A673 (cell line): ENCODE results near the gene RNF5. TPM values are rescaled to one million over a fixed set of nuclear protein-coding genes. Genes with fewer than 3 reads are reported as not detected.

Experiments
- BruUV-seq: library from RNA; stranded (reverse); fragments of 400-500 nt; replicated peaks from 2 replicates; lab custom pipeline; 2021; lab: Mats Ljungman, UMichigan
- CTCF ChIA-PET: fragments of 300-600 bp; sonication (Branson Sonifier 250); formaldehyde crosslinking; loops from one replicate; lab custom pipeline; 2022; ENCODE audit warnings: antibody characterized with exemption; lab: Charles Lee
- POLR2A ChIA-PET: fragments of 300-600 bp; sonication (Branson Sonifier 250); formaldehyde crosslinking; loops from one replicate; lab custom pipeline; 2022; ENCODE audit warnings: antibody characterized with exemption; ENCODE audit not compliant: low non-redundant PET; lab: Charles Lee
- DNase-seq: peaks from one replicate; pipeline ENCODE4 v3.0.0-alpha.2; 2015; ENCODE audit warnings: low spot score
- H3K27ac ChIP-seq: fragments of 200-600 bp; sonication (generic); 2 replicates; pipeline ENCODE4 v1.5.1; 2016; ENCODE audit warnings: mixed run types, low read depth, mild to moderate bottlenecking, mixed read lengths, antibody characterized with exemption, low read length; ENCODE audit not compliant: poor library complexity, severe bottlenecking
- H3K27me3 ChIP-seq: fragments of 200-600 bp; sonication (generic); replicated peaks from 2 replicates; pipeline ENCODE4 v1.6.1; 2017; ENCODE audit warnings: mixed run types, low read depth, mild to moderate bottlenecking, mixed read lengths, antibody characterized with exemption, low read length; ENCODE audit not compliant: insufficient read depth, poor library complexity
- H3K36me3 ChIP-seq: fragments of 200-600 bp; sonication (generic); 2 replicates; pipeline ENCODE4 v1.6.1; 2016; ENCODE audit warnings: mixed run types, mild to moderate bottlenecking, mixed read lengths, antibody characterized with exemption, low read length; ENCODE audit not compliant: insufficient read depth, poor library complexity, severe bottlenecking
- H3K4me1 ChIP-seq: fragments of 200-600 bp; sonication (generic); 2 replicates; pipeline ENCODE4 v1.6.1; 2017; ENCODE audit warnings: mixed run types, mild to moderate bottlenecking, mixed read lengths, antibody characterized with exemption, low read length; ENCODE audit not compliant: insufficient read depth, poor library complexity, severe bottlenecking
- H3K4me3 ChIP-seq: fragments of 200-600 bp; sonication (generic); 2 replicates; pipeline ENCODE4 v1.5.1; 2016; ENCODE audit warnings: low read depth, mixed run types, mild to moderate bottlenecking, mixed read lengths, low read length; ENCODE audit not compliant: poor library complexity, severe bottlenecking
- H3K9me3 ChIP-seq: fragments of 200-600 bp; sonication (generic); 2 replicates; pipeline ENCODE4 v1.6.1; 2016; ENCODE audit warnings: mixed run types, low read depth, mild to moderate bottlenecking, mixed read lengths, antibody characterized with exemption, low read length; ENCODE audit not compliant: poor library complexity, severe bottlenecking
- EZH2 ChIP-seq: fragments of 200-600 bp; sonication (generic); IDR thresholded peaks from 2 replicates; pipeline ENCODE4 v1.6.1; 2017; ENCODE audit warnings: borderline replicate concordance, low read depth, mild to moderate bottlenecking, mixed read lengths, antibody characterized with exemption, low read length; ENCODE audit not compliant: poor library complexity, severe bottlenecking
- intact Hi-C: fragments of 100-400 bp; cut with micrococcal nuclease; formaldehyde crosslinking; loops from one replicate; pipeline ENCODE4 v1.10.0; 2022; ENCODE audit not compliant: unreplicated experiment
- total RNA-seq: library from RNA; stranded (reverse); gene quantifications from 2 replicates; pipeline ENCODE4 v1.2.3, GENCODE V29; 2021
- TF ChIP-seq, protein P1 (sequence below): fragments of 300-800, 200-600 bp; sonication (generic); conservative IDR thresholded peaks from 2 replicates; pipeline ENCODE4 v1.5.1; 2017; ENCODE audit warnings: low read depth, mild to moderate bottlenecking, antibody characterized with exemption, low read length, moderate library complexity, mixed read lengths

The RNF5 gene
- total RNA-seq, 1 experiment from 2014 or later: 62.9 TPM

DNA sequence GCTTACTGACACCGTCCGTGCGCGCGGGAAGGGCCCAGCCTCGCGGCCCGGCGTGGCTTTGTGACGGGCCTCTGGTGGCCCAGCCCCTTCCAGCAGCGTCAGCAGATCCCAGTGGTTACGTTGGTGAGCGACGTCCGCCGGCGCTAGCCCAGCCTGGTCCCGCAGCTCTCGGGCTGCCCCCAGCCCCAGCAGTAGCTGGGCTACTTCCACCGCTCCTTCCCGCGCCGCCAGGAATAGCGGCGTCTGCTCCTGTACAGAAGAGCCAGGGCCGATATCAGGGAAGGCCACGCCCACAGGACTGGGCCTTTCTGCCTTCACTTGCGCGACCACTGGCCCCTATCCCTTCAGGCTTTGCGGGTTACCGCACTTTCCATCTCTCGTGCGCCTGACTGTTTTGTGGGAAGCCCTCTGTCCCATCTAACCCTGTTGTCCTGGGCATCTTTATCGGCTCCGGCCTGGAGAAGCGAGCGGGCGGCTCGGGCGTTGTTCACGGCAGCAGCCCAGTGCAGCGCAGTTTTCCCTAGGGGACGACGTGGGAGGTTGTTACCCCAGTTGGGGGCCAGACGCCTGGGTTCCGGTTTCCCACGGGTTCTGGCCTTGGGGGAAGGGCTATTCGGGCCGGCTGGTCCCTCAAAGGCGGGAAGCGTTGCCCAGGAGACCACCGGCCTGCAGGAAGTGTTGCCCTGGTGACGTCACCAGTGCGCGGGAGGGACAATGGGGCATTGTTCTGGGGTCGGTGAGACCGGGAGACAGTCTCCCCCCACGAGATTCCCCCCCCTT is 17.9 kb downstream of the RNF5 start:
- H3K36me3 ChIP-seq: no peaks in the 10 kb centered on the region
- peak overlapping the region; percentile 99 for H3K27ac ChIP-seq
- DNase-seq: peak; percentile 92
- H3K27me3 ChIP-seq: no peaks in the 10 kb centered on the region
- BruUV-seq: no TSS peak
- no peak for TF ChIP-seq EZH2
- intact Hi-C loops: loop anchor here (1.0 to 2.0 kb wide), 2 partner anchors 67 to 77 kb away; partner anchors contain the start of gene ATF6B
- peak overlapping the region; percentile 64 for H3K4me3 ChIP-seq
- CTCF ChIA-PET: interaction anchor here (0.6 to 1.0 kb wide), 4 partner anchors 19 to 174 kb away, joined by 3 to 4 read pairs (median 4); partner anchors contain the start of gene EGFL8
- peaks cover 35% of the 10 kb centered on the region for H3K4me1 ChIP-seq
- H3K9me3 ChIP-seq: no peaks in the 10 kb centered on the region
- POLR2A ChIA-PET: interaction anchor here (0.5 to 1.0 kb wide), 5 partner anchors 59 to 776 kb away, joined by 3 to 8 read pairs (median 4); no protein-coding TSS in a partner anchor

DNA sequence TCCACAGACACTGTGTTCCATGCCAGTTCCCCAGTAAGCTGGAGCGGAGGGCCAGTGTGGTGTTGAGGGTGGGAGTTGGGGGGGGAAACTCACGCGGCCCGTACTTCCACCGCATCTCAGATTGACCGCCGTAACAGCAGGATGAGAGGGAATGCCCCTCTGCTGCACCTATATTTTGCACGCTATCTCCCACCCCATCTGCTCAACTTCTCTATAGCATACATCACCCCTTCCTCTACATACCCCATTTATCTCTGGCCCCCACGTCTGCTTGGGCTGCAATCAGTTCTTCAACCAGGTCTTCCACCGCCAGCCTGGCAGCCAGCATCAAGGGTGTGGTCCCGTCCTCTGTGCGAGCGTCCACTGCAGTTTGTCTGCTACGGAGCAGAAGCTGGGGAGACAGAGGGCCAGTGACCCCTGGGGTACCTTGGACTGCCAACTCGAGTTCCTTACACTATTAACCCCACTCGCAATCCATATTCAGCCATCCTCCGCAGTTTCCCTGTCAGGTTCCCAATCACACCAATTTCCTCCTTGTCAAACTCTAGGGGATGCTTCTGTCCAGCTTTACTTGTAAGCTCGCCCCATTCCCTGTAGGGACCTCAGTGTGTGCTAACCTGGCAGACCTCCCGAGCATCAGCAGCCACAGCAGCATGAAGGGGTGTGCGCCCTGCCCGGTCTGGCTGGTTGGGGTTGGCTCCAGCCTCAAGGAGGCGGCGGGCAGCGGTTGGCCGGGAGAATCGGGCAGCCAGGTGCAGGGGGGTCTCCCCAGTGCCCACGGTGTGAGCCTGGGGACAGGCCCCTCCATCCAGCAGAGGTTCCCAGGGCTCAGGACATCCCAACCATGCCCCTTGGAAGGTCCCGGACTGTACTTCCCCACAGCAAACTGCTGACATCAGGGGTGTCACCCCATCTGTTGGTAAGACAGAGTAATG is 18.7 kb downstream of the RNF5 start:
- Histone ChIP-seq H3K36me3 (no peaks in the 10 kb centered on the region), H3K27ac (peak overlapping the region; percentile 99), H3K4me3 (peak overlapping the region; percentile 64), H3K27me3 (no peaks in the 10 kb centered on the region), H3K4me1 (peaks cover 34% of the 10 kb centered on the region), H3K9me3 (no peaks in the 10 kb centered on the region)
- CTCF ChIA-PET: no interaction called here
- no peak for DNase-seq
- BruUV-seq: TSS peak; percentile 75
- TF ChIP-seq, protein P1, sequence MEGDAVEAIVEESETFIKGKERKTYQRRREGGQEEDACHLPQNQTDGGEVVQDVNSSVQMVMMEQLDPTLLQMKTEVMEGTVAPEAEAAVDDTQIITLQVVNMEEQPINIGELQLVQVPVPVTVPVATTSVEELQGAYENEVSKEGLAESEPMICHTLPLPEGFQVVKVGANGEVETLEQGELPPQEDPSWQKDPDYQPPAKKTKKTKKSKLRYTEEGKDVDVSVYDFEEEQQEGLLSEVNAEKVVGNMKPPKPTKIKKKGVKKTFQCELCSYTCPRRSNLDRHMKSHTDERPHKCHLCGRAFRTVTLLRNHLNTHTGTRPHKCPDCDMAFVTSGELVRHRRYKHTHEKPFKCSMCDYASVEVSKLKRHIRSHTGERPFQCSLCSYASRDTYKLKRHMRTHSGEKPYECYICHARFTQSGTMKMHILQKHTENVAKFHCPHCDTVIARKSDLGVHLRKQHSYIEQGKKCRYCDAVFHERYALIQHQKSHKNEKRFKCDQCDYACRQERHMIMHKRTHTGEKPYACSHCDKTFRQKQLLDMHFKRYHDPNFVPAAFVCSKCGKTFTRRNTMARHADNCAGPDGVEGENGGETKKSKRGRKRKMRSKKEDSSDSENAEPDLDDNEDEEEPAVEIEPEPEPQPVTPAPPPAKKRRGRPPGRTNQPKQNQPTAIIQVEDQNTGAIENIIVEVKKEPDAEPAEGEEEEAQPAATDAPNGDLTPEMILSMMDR: no peak
- TF ChIP-seq EZH2: no peak
- intact Hi-C loops: no loop called here
- POLR2A ChIA-PET: no interaction called here

DNA sequence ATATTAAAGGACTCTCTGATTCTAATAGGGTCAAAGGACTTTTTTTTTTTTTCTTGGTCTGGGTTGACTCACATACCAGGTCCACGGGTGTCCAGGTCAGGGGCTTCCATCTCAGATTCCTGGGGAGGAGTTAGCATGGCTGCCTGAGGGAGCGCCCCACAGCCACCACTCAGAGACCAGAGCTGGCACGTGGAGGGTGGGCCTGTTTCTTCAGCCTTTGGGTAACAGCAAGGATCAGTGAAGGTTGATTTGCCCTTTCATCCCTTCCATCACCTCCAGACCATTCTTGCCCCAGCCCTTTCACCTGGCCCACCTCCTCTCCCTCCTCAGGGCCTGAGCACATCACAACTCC is 20.1 kb downstream of the RNF5 start:
- CTCF ChIA-PET: no interaction called here
- no TSS peak for BruUV-seq
- Histone ChIP-seq H3K27me3 (no peaks in the 10 kb centered on the region), H3K9me3 (no peaks in the 10 kb centered on the region), H3K4me1 (peaks cover 32% of the 10 kb centered on the region), H3K36me3 (no peaks in the 10 kb centered on the region), H3K27ac (no peak overlapping the region), H3K4me3 (no peak overlapping the region)
- intact Hi-C loops: no loop called here
- POLR2A ChIA-PET: no interaction called here
- no peak for DNase-seq
- no peak for TF ChIP-seq EZH2
- TF ChIP-seq, protein P1: no peak
